Measurements from ENCODE around the gene SCARB2.

DNA sequence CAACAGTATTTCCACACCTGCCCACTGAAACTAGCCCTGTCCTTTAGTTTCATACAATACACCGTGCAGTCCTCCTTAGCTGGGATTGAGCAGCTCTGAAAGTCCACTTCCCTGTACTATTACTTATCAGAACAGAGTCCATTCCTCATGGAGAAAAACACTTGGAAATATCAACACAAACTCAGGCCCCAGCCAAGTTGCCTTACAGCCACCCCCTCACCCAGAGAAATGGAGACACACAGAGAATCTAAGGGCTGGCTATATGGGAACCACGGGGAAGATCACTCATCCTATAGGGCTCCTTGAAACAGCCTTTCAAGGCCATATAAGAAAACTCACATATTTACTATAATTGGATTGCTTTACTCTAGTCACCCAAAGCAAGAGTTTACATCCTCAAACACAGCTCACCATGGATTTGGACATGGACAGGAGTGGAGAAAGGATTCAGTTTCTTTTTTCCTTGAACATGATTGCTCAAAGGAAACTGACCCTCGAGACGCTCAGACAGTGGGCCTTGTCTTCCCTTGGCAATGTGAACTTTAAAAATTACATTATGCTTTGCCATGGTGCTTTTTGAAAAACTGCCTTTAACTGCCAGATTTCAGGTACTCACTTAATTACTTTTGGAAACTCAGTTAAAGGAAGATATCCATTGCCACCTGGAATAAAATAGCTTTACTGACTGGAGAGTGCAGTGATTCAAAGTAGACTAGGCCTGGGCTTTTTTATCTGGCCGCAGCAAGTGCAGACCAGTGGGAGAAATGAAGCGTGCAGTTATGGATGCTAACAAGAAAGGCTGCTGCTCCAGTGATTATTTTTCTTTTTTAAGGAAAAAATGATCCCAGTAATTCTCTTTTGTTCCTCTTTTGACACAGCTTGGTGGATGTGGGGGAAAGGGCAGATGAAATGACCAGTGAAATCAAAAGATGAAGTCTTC, 1.6 kb downstream of the SCARB2 start:
- TF ChIP-seq MYC (IDR thresholded peaks at IDR 0.05; ENCODE audit: low read depth, low read length) (no peak), POLR2A (IDR thresholded peaks at IDR 0.05; ENCODE audit: low read depth, low read length) (no peak), JUN (IDR thresholded peaks at IDR 0.05; ENCODE audit: borderline replicate concordance, insufficient read depth, insufficient read length, low read depth) (no peak), FOS (IDR thresholded peaks at IDR 0.05; ENCODE audit: borderline replicate concordance, insufficient read depth, low read length) (no peak), POLR2AphosphoS5 (IDR thresholded peaks at IDR 0.05; ENCODE audit: insufficient read depth, low read depth, low read length) (no peak)
- TF ChIP-seq, protein P1, sequence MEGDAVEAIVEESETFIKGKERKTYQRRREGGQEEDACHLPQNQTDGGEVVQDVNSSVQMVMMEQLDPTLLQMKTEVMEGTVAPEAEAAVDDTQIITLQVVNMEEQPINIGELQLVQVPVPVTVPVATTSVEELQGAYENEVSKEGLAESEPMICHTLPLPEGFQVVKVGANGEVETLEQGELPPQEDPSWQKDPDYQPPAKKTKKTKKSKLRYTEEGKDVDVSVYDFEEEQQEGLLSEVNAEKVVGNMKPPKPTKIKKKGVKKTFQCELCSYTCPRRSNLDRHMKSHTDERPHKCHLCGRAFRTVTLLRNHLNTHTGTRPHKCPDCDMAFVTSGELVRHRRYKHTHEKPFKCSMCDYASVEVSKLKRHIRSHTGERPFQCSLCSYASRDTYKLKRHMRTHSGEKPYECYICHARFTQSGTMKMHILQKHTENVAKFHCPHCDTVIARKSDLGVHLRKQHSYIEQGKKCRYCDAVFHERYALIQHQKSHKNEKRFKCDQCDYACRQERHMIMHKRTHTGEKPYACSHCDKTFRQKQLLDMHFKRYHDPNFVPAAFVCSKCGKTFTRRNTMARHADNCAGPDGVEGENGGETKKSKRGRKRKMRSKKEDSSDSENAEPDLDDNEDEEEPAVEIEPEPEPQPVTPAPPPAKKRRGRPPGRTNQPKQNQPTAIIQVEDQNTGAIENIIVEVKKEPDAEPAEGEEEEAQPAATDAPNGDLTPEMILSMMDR (IDR thresholded peaks at IDR 0.05; ENCODE audit: extremely low read depth in 1 of 2, insufficient read depth in 1 of 2, low read depth in 1 of 2, low read length in 2 of 2): no peak
